GM12892 (cell line): ENCODE results near the gene SMIM17.

Source experiments
- POLR2A ChIP-seq: IDR thresholded peaks from 2 replicates; pipeline ENCODE4 v1.6.1; 2011; ENCODE audit warnings: low read depth, low read length, control low read depth
- POLR2AphosphoS5 ChIP-seq: IDR thresholded peaks from 2 replicates; pipeline ENCODE4 v1.6.1; 2011; ENCODE audit warnings: low read depth, low read length, control low read depth

- no peak for TF ChIP-seq POLR2AphosphoS5
- TF ChIP-seq POLR2A, result no peak
Measured at GRCh38 chr19:56654151-56654550, 11.2 kb downstream of the SMIM17 start.
